GM10248 (cell line): ENCODE data around the gene NFATC2.

ENCODE experiments used
- CTCF ChIA-PET: fragments of 300-600 bp; sonication (Branson Sonifier 250); formaldehyde crosslinking; extraction: SDS; loops from one replicate; lab custom pipeline; 2021; ENCODE audit warnings: antibody characterized with exemption; lab: Yijun Ruan, JAX
- POLR2A ChIA-PET: fragments of 350-650 bp; sonication (Branson Sonifier 250); formaldehyde crosslinking; extraction: SDS; loops from one replicate; lab custom pipeline; 2020; ENCODE audit warnings: antibody characterized with exemption; lab: Yijun Ruan, JAX
- DNase-seq: peaks from one replicate; pipeline ENCODE4 v3.0.0; 2012; ENCODE audit errors: extremely low spot score
- CTCF ChIP-seq: IDR thresholded peaks from 2 replicates; pipeline ENCODE4 v1.5.1; 2012; ENCODE audit warnings: mild to moderate bottlenecking, low read depth; ENCODE audit errors: extremely low read depth, missing control alignments, control extremely low read depth

The NFATC2 gene

GRCh38 chr20:51585148-51585547 lies 42.6 kb upstream of the NFATC2 start:
- TF ChIP-seq CTCF, result no peak
- DNase-seq, result no peak
- CTCF ChIA-PET, result interaction anchor here (2.6 kb wide), 1 partner anchor 10 kb away, joined by 9 read pairs; no protein-coding TSS in a partner anchor
- POLR2A ChIA-PET, result no interaction called here

GRCh38 chr20:51584737-51585136 lies 42.2 kb upstream of the NFATC2 start:
- ChIA-PET CTCF (interaction anchor here (2.6 kb wide), 1 partner anchor 10 kb away, joined by 9 read pairs; no protein-coding TSS in a partner anchor), POLR2A (no interaction called here)
- no peak for TF ChIP-seq CTCF
- DNase-seq, result no peak

- POLR2A ChIA-PET, result no interaction called here
- no peak for DNase-seq
Observed at GRCh38 chr20:51584116-51584515, 41.6 kb upstream of the NFATC2 start.

GRCh38 chr20:51583499-51583898 lies 41.0 kb upstream of the NFATC2 start:
- ChIA-PET CTCF (interaction anchor here (1.3 to 2.6 kb wide), 4 partner anchors 10 to 596 kb away, joined by 3 to 9 read pairs (median 4); no protein-coding TSS in a partner anchor), POLR2A (no interaction called here)
- no peak for TF ChIP-seq CTCF
- DNase-seq, result no peak

More at GRCh38 chr20:51584116-51584515, 41.6 kb upstream of the NFATC2 start:
- CTCF ChIA-PET, result interaction anchor here (1.3 to 2.6 kb wide), 2 partner anchors 11 to 113 kb away, joined by 3 to 9 read pairs; no protein-coding TSS in a partner anchor
- no peak for TF ChIP-seq CTCF

- DNase-seq, result no peak
- ChIA-PET POLR2A (no interaction called here), CTCF (interaction anchor here (1.3 to 2.6 kb wide), 4 partner anchors 9 to 595 kb away, joined by 3 to 9 read pairs (median 4); no protein-coding TSS in a partner anchor)
- TF ChIP-seq CTCF, result no peak
Observed at GRCh38 chr20:51583073-51583472, 40.6 kb upstream of the NFATC2 start.

GRCh38 chr20:51581571-51581970 lies 39.1 kb upstream of the NFATC2 start:
- no peak for TF ChIP-seq CTCF
- no peak for DNase-seq
- CTCF ChIA-PET, result interaction anchor here (1.5 kb wide), 1 partner anchor 45 kb away, joined by 3 read pairs; no protein-coding TSS in a partner anchor
- POLR2A ChIA-PET, result no interaction called here
